H1 (cell line): ENCODE measurements around the gene KHDRBS1. TPM values are rescaled to one million over a fixed set of nuclear protein-coding genes. Genes with fewer than 3 reads are reported as not detected.

ENCODE experiments used
- CTCF ChIA-PET: fragments of 300-600 bp; sonication (Branson Sonifier 250); formaldehyde crosslinking; loops from one replicate; lab custom pipeline; 2021; ENCODE audit not compliant: partially characterized antibody; lab: Charles Lee
- POLR2A ChIA-PET: fragments of 300-600 bp; sonication (Branson Sonifier 250); formaldehyde crosslinking; loops from one replicate; lab custom pipeline; 2021; ENCODE audit warnings: inconsistent platforms; ENCODE audit not compliant: partially characterized antibody; lab: Charles Lee
- DNase-seq, 2 experiments: peaks; one replicate each; pipeline versions ENCODE4 v3.0.0 to v3.0.0-alpha.2; 2010 to 2022; ENCODE audit warnings: low spot score in 2 of 2, low read depth in 1 of 2, mixed read lengths in 1 of 2
- FAIRE-seq: peaks from 2 replicates; lab custom pipeline; 2011; peaks lifted over from hg19 to GRCh38; lab: Jason Lieb, UNC
- H2AFZ ChIP-seq: 2 replicates; pipeline ENCODE4 v1.8.1; 2012; ENCODE audit warnings: low read length, inconsistent platforms
- H2AK5ac ChIP-seq: 2 replicates; pipeline ENCODE4 v1.6.1; 2013; ENCODE audit warnings: low read depth, low read length
- H2BK120ac ChIP-seq: replicated peaks from 2 replicates; pipeline ENCODE3; 2013; ENCODE audit warnings: low read depth, low read length, inconsistent platforms
- H2BK12ac ChIP-seq: 2 replicates; pipeline ENCODE4 v1.6.1; 2013; ENCODE audit warnings: low read depth, low read length
- H2BK15ac ChIP-seq: 2 replicates; pipeline ENCODE4 v1.6.1; 2013; ENCODE audit warnings: low read length
- H2BK20ac ChIP-seq: 2 replicates; pipeline ENCODE4 v1.6.1; 2013; ENCODE audit warnings: low read length
- H2BK5ac ChIP-seq: 2 replicates; pipeline ENCODE4 v1.6.1; 2013; ENCODE audit warnings: low read depth, low read length
- H3K14ac ChIP-seq: 2 replicates; pipeline ENCODE4 v1.6.1; 2013; ENCODE audit warnings: inconsistent platforms; ENCODE audit not compliant: insufficient read length
- H3K18ac ChIP-seq: 2 replicates; pipeline ENCODE4 v1.6.1; 2013; ENCODE audit warnings: low read length; ENCODE audit errors: extremely low read depth
- H3K23ac ChIP-seq: 2 replicates; pipeline ENCODE4 v1.6.1; 2013; ENCODE audit warnings: inconsistent platforms; ENCODE audit not compliant: insufficient read length
- H3K23me2 ChIP-seq: 2 replicates; pipeline ENCODE4 v1.6.1; 2013; ENCODE audit warnings: low read depth, low read length
- H3K27ac ChIP-seq: 2 replicates; pipeline ENCODE4 v1.6.1; 2011; ENCODE audit warnings: low read depth, low read length, inconsistent platforms
- H3K27me3 ChIP-seq, 4 experiments: replicated peaks in 1 of 4; 1 replicate in 1 of 4; 2 replicates in 3 of 4; pipeline versions ENCODE4 v1.6.1 to v1.8.1; 2011 to 2013; ENCODE audit warnings: low read length in 3 of 4, mild to moderate bottlenecking in 3 of 4, inconsistent platforms in 2 of 4, mixed read lengths in 2 of 4, moderate library complexity in 1 of 4; ENCODE audit not compliant: control insufficient read depth in 3 of 4, insufficient read depth in 3 of 4; ENCODE audit errors: extremely low read depth in 1 of 4
- H3K36me3 ChIP-seq, 4 experiments: 2 replicates each; pipeline versions ENCODE4 v1.6.1 to v1.8.1; 2011 to 2013; ENCODE audit warnings: mild to moderate bottlenecking in 4 of 4, low read length in 3 of 4, moderate library complexity in 2 of 4, control low read depth in 1 of 4, inconsistent platforms in 1 of 4; ENCODE audit not compliant: insufficient read depth in 4 of 4, control insufficient read depth in 2 of 4
- H3K4ac ChIP-seq: replicated peaks from 2 replicates; pipeline ENCODE3; 2013; ENCODE audit warnings: low read length, low read depth, mixed read lengths, inconsistent platforms; ENCODE audit not compliant: insufficient read length
- H3K4me1 ChIP-seq, 4 experiments: replicated peaks in 1 of 4; 1 replicate in 1 of 4; 2 replicates in 3 of 4; pipeline versions ENCODE4 v1.6.1 to v1.8.1; 2011 to 2013; ENCODE audit warnings: low read length in 3 of 4, inconsistent platforms in 2 of 4, mixed read lengths in 1 of 4; ENCODE audit not compliant: insufficient read depth in 4 of 4, control insufficient read depth in 3 of 4
- H3K4me2 ChIP-seq, 2 experiments: 2 replicates each; pipeline versions ENCODE4 v1.6.1 to v1.8.1; 2011 to 2013; ENCODE audit warnings: low read depth in 2 of 2, low read length in 2 of 2, control low read depth in 1 of 2, inconsistent platforms in 1 of 2, mild to moderate bottlenecking in 1 of 2; ENCODE audit not compliant: insufficient read depth in 1 of 2
- H3K4me3 ChIP-seq, 4 experiments: fragments of 200-600, 300-600 bp in 1 of 4; sonication (generic), shearing (Covaris generic), sonication (Bioruptor Twin) in 1 of 4; 2 replicates each; pipeline versions ENCODE4 v1.5.1 to v1.8.1; 2011 to 2016; ENCODE audit warnings: low read length in 4 of 4, low read depth in 3 of 4, control low read depth in 2 of 4, inconsistent platforms in 2 of 4, mild to moderate bottlenecking in 2 of 4, mixed read lengths in 1 of 4, moderate library complexity in 1 of 4; ENCODE audit not compliant: insufficient read depth in 2 of 4; ENCODE audit errors: extremely low read depth in 1 of 4
- H3K56ac ChIP-seq: replicated peaks from 2 replicates; pipeline ENCODE3; 2013; ENCODE audit warnings: low read depth, mild to moderate bottlenecking, mixed read lengths, low read length, inconsistent platforms; ENCODE audit not compliant: insufficient read length
- H3K79me1 ChIP-seq: 2 replicates; pipeline ENCODE4 v1.6.1; 2013; ENCODE audit warnings: low read depth, low read length, control low read depth
- H3K79me2 ChIP-seq, 2 experiments: 2 replicates each; pipeline versions ENCODE4 v1.6.1 to v1.8.1; 2012 to 2013; ENCODE audit warnings: low read length in 2 of 2, mild to moderate bottlenecking in 2 of 2, inconsistent platforms in 1 of 2; ENCODE audit not compliant: insufficient read depth in 2 of 2, control insufficient read depth in 1 of 2
- H3K9ac ChIP-seq, 4 experiments: replicated peaks in 1 of 4; 1 replicate in 1 of 4; 2 replicates in 3 of 4; pipeline versions ENCODE4 v1.6.1 to v1.8.1; 2011 to 2013; ENCODE audit warnings: low read depth in 3 of 4, low read length in 3 of 4, control low read depth in 2 of 4, mild to moderate bottlenecking in 2 of 4, moderate library complexity in 2 of 4, inconsistent platforms in 1 of 4; ENCODE audit errors: extremely low read depth in 1 of 4
- H3K9me3 ChIP-seq, 2 experiments: 2 replicates each; pipeline versions ENCODE4 v1.6.1 to v1.8.1; 2012 to 2013; ENCODE audit warnings: mild to moderate bottlenecking in 2 of 2, moderate library complexity in 2 of 2, control low read depth in 1 of 2, inconsistent platforms in 1 of 2, low read depth in 1 of 2, low read length in 1 of 2, mixed read lengths in 1 of 2; ENCODE audit not compliant: insufficient read depth in 2 of 2
- H4K20me1 ChIP-seq, 2 experiments: replicated peaks in 1 of 2; 2 replicates each; pipeline versions ENCODE3 to v1.8.1; 2011 to 2013; ENCODE audit warnings: inconsistent platforms in 2 of 2, low read length in 2 of 2, mild to moderate bottlenecking in 1 of 2; ENCODE audit not compliant: insufficient read depth in 2 of 2, control insufficient read depth in 1 of 2
- H4K5ac ChIP-seq: 2 replicates; pipeline ENCODE4 v1.6.1; 2013; ENCODE audit warnings: low read length, low read depth, mixed read lengths, inconsistent platforms; ENCODE audit not compliant: insufficient read length
- H4K8ac ChIP-seq: 2 replicates; pipeline ENCODE4 v1.8.0; 2013; ENCODE audit warnings: mild to moderate bottlenecking, moderate library complexity, low read length, inconsistent platforms; ENCODE audit not compliant: insufficient read depth; ENCODE audit errors: extremely low read depth
- H4K91ac ChIP-seq: replicated peaks from 2 replicates; pipeline ENCODE3; 2013; ENCODE audit warnings: low read length, mixed read lengths, inconsistent platforms; ENCODE audit not compliant: insufficient read length
- ATF2 ChIP-seq: IDR thresholded peaks from 2 replicates; pipeline ENCODE4 v1.6.1; 2012; ENCODE audit warnings: low read length, inconsistent platforms
- CHD2 ChIP-seq: IDR thresholded peaks from 2 replicates; pipeline ENCODE4 v1.6.1; 2012; ENCODE audit warnings: low read length, improper control_type of control experiment
- GABPA ChIP-seq: IDR thresholded peaks from 2 replicates; pipeline ENCODE4 v1.6.1; 2011; ENCODE audit warnings: mild to moderate bottlenecking, low read length, moderate library complexity, borderline replicate concordance; ENCODE audit not compliant: insufficient read depth
- GTF2F1 ChIP-seq: IDR thresholded peaks from 2 replicates; pipeline ENCODE4 v1.6.1; 2012; ENCODE audit warnings: low read depth, low read length, improper control_type of control experiment, borderline replicate concordance
- KDM1A ChIP-seq: fragments of 200-600, 300-600 bp; sonication (generic); IDR thresholded peaks from 2 replicates; pipeline ENCODE4 v1.7.1; 2016; ENCODE audit warnings: mild to moderate bottlenecking, low read length, borderline replicate concordance
- POLR2AphosphoS5 ChIP-seq: IDR thresholded peaks from 2 replicates; pipeline ENCODE4 v1.6.1; 2011; ENCODE audit warnings: low read depth, low read length
- RXRA ChIP-seq: IDR thresholded peaks from 2 replicates; pipeline ENCODE4 v1.6.1; 2011; ENCODE audit warnings: low read depth, mild to moderate bottlenecking, low read length, moderate library complexity; ENCODE audit not compliant: insufficient read depth
- USF2 ChIP-seq: IDR thresholded peaks from 2 replicates; pipeline ENCODE4 v1.6.1; 2011; ENCODE audit warnings: low read length, improper control_type of control experiment
- ZNF274 ChIP-seq: IDR thresholded peaks from 2 replicates; pipeline ENCODE4 v1.7.0; 2012; ENCODE audit warnings: low read length, borderline replicate concordance; ENCODE audit errors: extremely low read depth
- WGBS, 2 experiments: shearing (Covaris generic) in 1 of 2; methylation state at CpG; one replicate each; pipeline versions ENCODE4 v1.1.6 to v1.1.7; 2013 to 2015; ENCODE audit warnings: low lambda C conversion rate in 2 of 2, mixed read lengths in 2 of 2, inconsistent platforms in 1 of 2, low coverage in 1 of 2, missing lambda C conversion rate in 1 of 2; ENCODE audit not compliant: insufficient replicate concordance in 2 of 2, insufficient coverage in 1 of 2, insufficient read length in 1 of 2; ENCODE audit errors: extremely low coverage in 1 of 2, missing lambda C conversion rate in 1 of 2; 5-methylcytosine and 5-hydroxymethylcytosine counted together
- polyA plus RNA-seq, 7 experiments: library from polyadenylated mRNA; depleted of rRNA in 3 of 7; stranded (reverse) in 5 of 7; unstranded in 2 of 7; fragments of >200 nt in 5 of 7; fragments of 200-250 nt in 2 of 7; gene quantifications; 1 replicate in 5 of 7; 2 replicates in 1 of 7; 4 replicates in 1 of 7; pipeline versions ENCODE4 v1.2.1 to v1.2.3, GENCODE V29; 2011 to 2013; ENCODE audit warnings: missing spikeins in 2 of 7, mixed read lengths in 2 of 7
- total RNA-seq: library from RNA; stranded (reverse); fragmentation: NEBNext Ultra II Directional; extraction: Animal tissue kit (Norgen Biotek cat#: 25700); gene quantifications from 2 replicates; pipeline ENCODE4 v1.2.1, GENCODE V29; 2021

KHDRBS1 gene
- total and polyA plus RNA-seq, 2 of the 8 experiments (the other 6 are each of a cell fraction or from before 2014, with no cell fraction given): 53.8 to 284 TPM

- H3K56ac ChIP-seq: no peak overlapping the region
- H2BK120ac ChIP-seq: no peak overlapping the region
- no peak overlapping the region for H3K4me2 ChIP-seq
- H4K91ac ChIP-seq: no peak overlapping the region
- no peaks in the 10 kb centered on the region for H3K27me3 ChIP-seq
- H3K27ac ChIP-seq: no peak overlapping the region
- H3K79me1 ChIP-seq: no peaks in the 10 kb centered on the region
- H3K4ac ChIP-seq: no peak overlapping the region
- H3K23ac ChIP-seq: no peak overlapping the region
- H3K18ac ChIP-seq: no peak overlapping the region
- H3K23me2 ChIP-seq: no peaks in the 10 kb centered on the region
- peaks cover 34 to 61% (median 51%) of the 10 kb centered on the region in 4 experiments for H3K36me3 ChIP-seq
- H3K9me3 ChIP-seq: no peaks in the 10 kb centered on the region
- no peak overlapping the region for H3K4me3 ChIP-seq
- H2BK20ac ChIP-seq: no peak overlapping the region
- FAIRE-seq: no peak
- no peak overlapping the region for H2BK5ac ChIP-seq
- H3K14ac ChIP-seq: no peak overlapping the region
- DNase-seq: no peak
- no peak overlapping the region for H2BK15ac ChIP-seq
- no peak overlapping the region for H2AK5ac ChIP-seq
- CTCF ChIA-PET: interaction anchor here (0.6 to 1.6 kb wide), 5 partner anchors 9 to 104 kb away, joined by 3 to 4 read pairs (median 3); no protein-coding TSS in a partner anchor
- no peak overlapping the region for H4K8ac ChIP-seq
- no peak overlapping the region for H2AFZ ChIP-seq
- H3K79me2 ChIP-seq: no peaks in the 10 kb centered on the region
- POLR2A ChIA-PET: interaction anchor here (0.6 to 3.1 kb wide), 3 partner anchors 11 to 213 kb away, joined by 3 to 15 read pairs (median 3); no protein-coding TSS in a partner anchor
- H4K5ac ChIP-seq: no peak overlapping the region
- H3K9ac ChIP-seq: no peak overlapping the region
- TF ChIP-seq CHD2: no peak
- no peak for TF ChIP-seq GTF2F1
- TF ChIP-seq POLR2AphosphoS5: no peak
- TF ChIP-seq USF2: no peak
- no peak for TF ChIP-seq ZNF274
- TF ChIP-seq GABPA: no peak
- TF ChIP-seq ATF2: no peak
- TF ChIP-seq KDM1A: no peak
- no peak for TF ChIP-seq RXRA
- no peaks in the 10 kb centered on the region for H3K4me1 ChIP-seq
- no peak overlapping the region for H2BK12ac ChIP-seq
- 93% methylated on average over 2 of the region's 2 CpGs; no CpG with 5 or more reads in 1 of the 2 experiments for WGBS, 2 experiments
- H4K20me1 ChIP-seq: peaks cover 1 to 4% of the 10 kb centered on the region in 2 experiments
Measured at GRCh38 chr1:32045772-32046171, 32.1 kb downstream of the KHDRBS1 start.
